Measurements from ENCODE around the gene NAPB.

The NAPB gene

GRCh38 chr20:23438661-23439060 is 17.4 kb upstream of the NAPB start:
- DNase-seq (ENCODE audit: low read depth), result no peak
- no peak overlapping the region for H3K4me3 ChIP-seq (ENCODE audit: low read depth, low read length)
- TF ChIP-seq CTCF (IDR thresholded peaks at IDR 0.05; ENCODE audit: control insufficient read depth, extremely low read depth, insufficient read depth), result no peak

GRCh38 chr20:23437126-23437899 is 16.0 kb upstream of the NAPB start:
- DNase-seq (ENCODE audit: low read depth), result no peak
- TF ChIP-seq CTCF (IDR thresholded peaks at IDR 0.05; ENCODE audit: control insufficient read depth, extremely low read depth, insufficient read depth), result no peak
- H3K4me3 ChIP-seq (ENCODE audit: low read depth, low read length), result no peak overlapping the region

GRCh38 chr20:23436681-23437080 is 15.4 kb upstream of the NAPB start:
- H3K4me3 ChIP-seq (ENCODE audit: low read depth, low read length), result no peak overlapping the region
- no peak for TF ChIP-seq CTCF (IDR thresholded peaks at IDR 0.05; ENCODE audit: control insufficient read depth, extremely low read depth, insufficient read depth)
- DNase-seq (ENCODE audit: low read depth), result no peak

GRCh38 chr20:23435626-23436539 is 14.6 kb upstream of the NAPB start:
- DNase-seq (ENCODE audit: low read depth), result peak; percentile 39
- H3K4me3 ChIP-seq (ENCODE audit: low read depth, low read length), result no peak overlapping the region
- no peak for TF ChIP-seq CTCF (IDR thresholded peaks at IDR 0.05; ENCODE audit: control insufficient read depth, extremely low read depth, insufficient read depth)

- no peak overlapping the region for H3K4me3 ChIP-seq (ENCODE audit: low read depth, low read length)
- DNase-seq (ENCODE audit: low read depth), result no peak
Observed at GRCh38 chr20:23434521-23435313, 13.4 kb upstream of the NAPB start.

More at GRCh38 chr20:23434521-23435313, 13.4 kb upstream of the NAPB start:
- TF ChIP-seq CTCF (IDR thresholded peaks at IDR 0.05; ENCODE audit: control insufficient read depth, extremely low read depth, insufficient read depth), result no peak

Measured in LNCaP clone FGC (cell line).